GM19023 (cell line): ENCODE results near the gene BCKDHA.
"Not testable (repeated sequence)": the region's sequence is repeated elsewhere in the genome, so short reads cannot be mapped to it uniquely, and the experiment has no call there.

Source experiments
- ATAC-seq: cut with Tn5 transposase; IDR thresholded peaks from one replicate; pipeline ENCODE4 v1.9.1; 2021; ENCODE audit warnings: mild to moderate bottlenecking, moderate library complexity; ENCODE audit not compliant: unreplicated experiment

The BCKDHA gene

DNA sequence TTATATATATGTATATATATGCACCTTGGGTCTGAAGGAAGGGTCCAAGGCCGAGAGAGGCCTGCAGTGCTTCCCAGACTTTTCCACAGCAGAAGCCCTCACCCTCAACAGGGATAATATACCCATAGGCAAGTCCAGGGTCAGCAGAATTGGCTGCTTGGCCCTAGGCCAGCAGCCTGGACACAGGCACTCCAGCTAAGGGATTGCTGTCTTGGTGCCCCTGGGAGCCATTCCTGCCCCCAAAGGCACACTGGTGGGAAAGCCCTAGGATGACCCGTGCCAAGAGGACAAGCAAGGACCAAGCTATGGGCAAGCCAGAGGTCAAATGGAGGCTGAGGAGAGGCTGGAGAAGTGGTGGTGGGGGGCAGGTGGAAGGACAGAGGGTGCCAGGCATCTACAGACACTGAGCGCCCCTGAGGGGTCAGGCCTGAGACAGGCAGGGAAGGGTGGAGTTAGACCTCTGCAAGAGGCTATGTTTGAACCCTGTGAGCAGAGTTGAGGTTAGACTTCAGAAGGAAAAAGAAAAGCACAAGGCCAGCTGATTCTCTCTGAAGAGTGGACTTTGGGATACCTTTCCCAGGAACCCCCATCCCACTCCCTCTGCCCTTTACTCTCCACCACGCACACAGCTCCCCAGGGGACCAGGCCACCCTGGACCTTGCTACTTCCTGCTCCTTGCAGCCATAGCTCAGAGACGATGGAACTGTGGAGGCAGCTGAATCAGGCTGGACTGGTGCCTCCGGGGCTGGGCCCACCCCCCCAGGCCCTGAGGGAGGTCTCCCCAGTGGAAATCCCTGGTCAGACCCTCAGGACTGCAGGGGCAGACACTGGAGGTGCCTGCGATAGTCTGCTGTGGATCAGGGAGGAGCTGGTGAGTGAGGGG lies 45.1 kb downstream of the BCKDHA start, which contains the start of gene ERICH4:
ERICH4 (plus strand) TSS at position 684 of the 883 bp plus-strand sequence; CDS start at position 698, 14 bp downstream.
- ATAC-seq = no peak

DNA sequence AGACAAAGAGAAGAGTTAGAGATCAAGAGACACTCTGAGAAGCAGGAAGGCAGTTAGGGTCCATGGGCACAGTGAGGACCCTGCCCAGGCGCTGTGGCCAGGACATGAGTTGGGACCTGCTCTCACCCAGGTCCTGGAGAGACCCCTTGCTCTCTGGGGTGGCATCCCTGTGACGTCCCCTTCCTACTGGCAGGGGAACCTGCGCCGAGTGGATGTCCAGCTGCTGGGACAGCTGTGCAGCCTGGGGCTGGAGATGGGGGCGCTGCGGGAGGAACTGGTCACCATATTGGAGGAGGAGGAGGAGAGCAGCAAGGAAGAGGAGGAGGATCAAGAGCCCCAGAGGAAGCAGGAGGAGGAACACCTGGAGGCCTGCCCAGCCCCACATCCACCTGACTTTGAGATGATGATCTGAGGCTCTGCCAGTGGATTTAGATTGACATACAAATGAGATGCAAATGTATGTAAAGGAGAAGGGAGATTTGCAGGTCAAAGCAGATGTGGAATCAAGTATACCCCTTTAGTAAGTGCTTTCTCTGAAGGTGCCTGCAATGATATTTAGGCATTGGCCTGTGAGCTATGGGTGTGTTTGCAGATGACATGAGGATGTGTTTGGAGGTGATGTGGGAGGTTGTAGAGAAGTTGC lies 46.3 kb downstream of the BCKDHA start:
- ATAC-seq = no peak

DNA sequence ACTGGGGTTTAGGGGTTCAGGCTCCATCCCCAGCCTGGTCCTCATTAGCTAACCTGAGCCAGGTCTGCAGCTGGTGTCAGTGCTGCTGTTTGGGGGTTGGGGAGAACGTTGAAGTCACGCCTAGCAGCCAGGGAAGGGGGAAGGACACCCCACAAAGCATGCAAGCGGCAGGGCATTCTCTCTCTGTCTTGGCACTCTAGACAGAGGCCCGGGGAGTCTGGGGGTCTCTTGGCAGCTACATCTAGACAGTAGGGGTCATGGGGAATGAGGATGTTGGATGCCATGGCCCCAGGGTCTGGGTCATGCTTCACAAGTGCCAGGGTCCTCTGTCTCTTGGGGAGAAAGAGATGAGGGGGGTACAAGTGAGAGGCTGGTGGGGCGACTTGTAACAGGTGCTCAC lies 48.0 kb downstream of the BCKDHA start:
- ATAC-seq = no peak

DNA sequence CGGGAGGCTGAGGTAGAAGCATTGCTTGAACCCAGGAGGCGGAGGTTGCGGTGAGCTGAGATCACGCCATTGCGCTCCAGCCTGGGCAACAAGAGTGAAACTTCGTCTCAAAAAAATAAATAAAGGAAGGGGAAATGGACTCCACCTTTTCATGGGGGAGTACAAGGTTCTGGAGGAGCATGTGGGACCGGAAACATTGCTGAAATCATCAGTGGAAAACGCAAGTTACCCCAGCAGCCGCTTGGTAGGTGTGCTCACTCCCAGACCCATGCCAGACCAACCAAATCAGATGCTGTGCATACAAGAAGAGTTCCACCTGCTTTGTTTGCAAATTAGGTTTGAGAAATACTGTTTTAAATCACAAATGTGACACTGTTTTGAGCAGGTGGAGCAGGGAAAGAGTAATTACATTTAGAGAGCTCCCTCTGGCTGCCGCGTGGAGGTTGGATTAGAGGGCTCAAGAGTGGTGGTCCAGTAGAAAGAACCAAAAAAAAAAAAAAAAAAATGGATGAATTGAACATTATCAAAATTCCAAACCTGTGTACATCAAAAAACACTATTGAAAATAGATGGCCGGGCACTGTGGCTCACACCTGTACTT lies 50.2 kb downstream of the BCKDHA start:
- no peak for ATAC-seq

DNA sequence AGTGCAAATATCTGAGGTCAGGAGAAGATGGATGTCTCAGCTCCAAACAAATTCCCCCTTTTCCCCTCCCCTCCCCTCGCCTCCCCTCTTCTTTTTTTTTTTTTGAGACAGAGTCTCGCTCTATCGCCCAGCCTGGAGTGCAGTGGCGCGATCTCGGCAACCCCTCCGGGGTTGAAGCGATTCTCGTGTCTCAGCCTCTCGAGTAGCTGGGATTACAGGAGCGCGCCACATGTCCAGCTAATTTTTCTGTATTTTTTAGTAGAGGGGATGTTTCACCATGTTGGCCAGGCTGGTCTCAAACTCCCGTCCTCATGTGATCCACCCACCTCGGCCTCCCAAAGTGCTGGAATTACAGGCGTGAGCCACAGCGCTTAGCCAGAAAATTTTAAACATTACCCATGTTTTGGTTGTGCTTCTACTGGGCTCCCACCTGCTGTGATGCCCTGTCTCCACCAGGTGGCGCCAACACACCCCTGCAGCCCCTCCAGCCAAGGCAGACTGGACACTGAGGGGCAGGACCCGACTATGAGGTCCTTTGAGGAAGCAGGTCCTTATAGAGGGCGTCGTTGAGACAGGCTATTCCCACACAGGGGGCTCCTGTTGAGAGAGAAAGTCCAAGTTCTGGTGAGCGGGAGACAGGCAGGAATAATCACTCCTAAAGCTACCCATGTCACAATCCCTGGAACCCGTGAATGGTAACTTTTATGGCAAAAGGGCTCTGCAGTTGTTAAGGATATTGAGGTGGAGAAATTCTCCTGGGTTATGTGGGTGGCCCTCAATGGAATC lies 51.7 kb downstream of the BCKDHA start:
- no peak for ATAC-seq

DNA sequence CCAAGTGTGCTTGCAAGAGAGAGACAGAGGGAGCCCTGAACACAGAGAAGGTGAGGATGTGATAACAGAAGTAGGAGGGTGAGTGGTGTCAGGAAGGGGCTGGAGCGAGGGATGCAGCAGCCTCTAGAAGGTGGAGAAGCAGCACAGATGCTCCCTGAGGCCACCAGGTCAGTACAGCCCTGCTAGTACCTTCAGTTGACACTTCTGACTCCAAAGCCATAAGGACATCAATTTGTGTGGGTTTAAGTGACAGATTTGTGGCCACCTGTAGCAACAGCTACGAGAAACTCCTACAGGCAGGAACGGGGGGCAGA lies 52.2 kb downstream of the BCKDHA start:
- no peak for ATAC-seq

DNA sequence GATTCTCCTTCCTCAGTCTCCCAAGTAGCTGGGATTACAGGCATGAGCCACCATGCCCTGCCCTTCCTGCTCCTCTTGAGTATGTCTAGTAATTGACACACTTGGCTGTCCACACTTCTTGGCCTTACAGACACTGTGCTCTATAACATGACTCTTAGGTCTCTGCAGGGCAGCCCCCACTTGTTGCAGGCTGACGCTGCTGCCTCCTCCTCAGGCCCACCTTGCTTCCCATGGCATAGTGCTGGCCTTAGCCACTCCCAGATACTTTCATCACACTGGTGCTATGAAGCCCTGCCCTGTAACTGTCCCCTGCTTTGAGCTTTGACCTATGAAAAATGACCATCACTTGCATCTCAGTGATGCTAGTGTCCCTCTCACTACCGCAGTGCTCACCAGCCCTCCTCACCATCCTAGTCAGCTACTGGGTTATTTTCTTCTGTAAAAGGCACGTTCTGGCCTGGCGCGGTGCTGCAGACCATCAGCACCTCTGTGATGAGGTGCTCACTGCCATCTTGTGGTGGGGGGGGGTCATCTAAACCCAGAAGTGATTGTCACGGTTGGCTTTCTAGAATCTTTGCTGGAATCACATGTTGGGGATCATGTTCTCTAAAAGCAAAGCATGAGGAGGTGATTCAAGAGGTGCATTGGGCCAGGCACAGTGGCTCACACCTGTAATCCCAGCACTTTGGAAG lies 55.1 kb downstream of the BCKDHA start:
- ATAC-seq = no peak

DNA sequence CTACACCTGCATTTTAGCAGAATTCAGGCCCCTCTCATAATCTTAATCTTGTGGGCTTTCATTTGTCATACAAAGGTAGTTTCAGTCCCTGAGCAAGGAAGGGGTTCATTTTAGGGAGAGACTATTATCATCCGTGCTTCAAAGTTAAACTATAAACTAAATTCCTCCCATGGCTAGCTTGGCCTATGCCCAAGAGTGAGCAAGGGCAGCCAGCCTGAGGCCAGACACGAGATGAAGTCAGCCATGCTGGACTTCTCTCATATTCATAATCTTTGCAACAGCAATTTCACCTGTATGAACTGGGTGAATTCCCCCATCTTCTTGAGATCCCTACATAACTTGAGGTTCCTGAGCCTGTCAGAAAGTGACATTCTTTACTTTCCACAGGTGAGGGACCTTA lies 58.3 kb downstream of the BCKDHA start:
- no peak for ATAC-seq

DNA sequence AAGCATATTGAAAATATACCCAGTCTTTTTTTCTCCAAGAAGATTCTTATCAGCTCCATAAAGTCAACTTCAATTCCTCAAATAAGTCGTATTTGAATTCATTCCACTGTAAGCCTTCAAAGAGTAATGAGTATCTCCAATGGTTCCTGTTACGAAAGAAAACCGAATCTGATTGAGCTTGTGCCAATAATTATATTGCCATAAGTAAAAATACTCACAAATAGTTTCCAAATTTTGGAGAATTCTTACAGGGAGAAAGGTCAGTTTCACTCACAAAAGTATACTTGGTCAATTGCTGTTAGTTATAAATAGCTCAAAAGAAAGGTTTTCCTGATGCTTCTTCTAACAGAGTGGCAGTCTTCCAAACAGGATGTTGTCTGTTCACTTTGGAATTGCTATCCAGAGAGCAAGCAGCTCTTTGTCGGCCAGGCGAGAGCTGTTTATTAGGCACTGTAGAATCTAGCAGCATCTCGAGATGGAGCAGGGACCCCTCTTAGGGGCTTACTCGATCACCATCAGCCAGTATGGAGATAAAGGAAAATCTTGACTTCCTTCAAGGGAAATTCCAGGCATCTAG lies 58.8 kb downstream of the BCKDHA start:
- no peak for ATAC-seq

DNA sequence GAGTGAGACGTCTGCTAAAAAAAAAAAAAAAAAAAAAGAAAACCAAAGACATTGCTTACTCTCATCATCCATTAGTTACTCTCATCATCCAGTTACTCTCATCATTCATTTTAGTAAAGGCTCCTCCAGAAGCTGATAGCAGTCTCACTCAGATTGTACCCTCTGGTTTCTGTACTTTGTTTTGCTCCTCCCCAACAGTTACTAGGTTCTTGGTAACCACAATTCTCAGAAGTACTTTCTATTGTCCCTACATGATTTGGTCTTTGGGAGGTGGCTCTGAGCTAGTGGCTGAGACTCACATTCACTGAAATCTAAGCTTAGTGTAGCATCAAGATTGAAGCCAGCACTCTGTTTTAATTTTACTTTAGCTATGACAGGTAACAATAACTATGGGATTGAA lies 59.6 kb downstream of the BCKDHA start:
- peak; percentile 64 for ATAC-seq

DNA sequence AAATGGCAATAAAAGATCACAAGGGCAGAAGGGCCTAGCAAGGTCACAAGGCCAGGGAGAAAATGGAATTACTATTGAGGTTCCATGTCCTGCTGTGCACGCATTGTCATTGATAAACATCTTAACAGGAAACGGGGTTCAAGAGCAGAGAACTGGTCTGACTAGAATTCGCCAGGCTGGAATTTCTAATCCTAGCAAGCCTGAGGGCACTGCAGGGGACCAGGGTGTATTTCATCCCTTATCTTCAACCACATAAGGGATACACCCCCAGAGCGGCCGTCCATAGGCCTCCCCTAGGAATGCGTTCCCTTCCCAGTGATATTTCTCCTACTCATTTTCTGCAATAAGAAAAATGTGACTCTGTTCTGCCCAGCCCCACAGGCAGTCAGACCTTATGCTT lies 64.9 kb downstream of the BCKDHA start:
- ATAC-seq = no peak

DNA sequence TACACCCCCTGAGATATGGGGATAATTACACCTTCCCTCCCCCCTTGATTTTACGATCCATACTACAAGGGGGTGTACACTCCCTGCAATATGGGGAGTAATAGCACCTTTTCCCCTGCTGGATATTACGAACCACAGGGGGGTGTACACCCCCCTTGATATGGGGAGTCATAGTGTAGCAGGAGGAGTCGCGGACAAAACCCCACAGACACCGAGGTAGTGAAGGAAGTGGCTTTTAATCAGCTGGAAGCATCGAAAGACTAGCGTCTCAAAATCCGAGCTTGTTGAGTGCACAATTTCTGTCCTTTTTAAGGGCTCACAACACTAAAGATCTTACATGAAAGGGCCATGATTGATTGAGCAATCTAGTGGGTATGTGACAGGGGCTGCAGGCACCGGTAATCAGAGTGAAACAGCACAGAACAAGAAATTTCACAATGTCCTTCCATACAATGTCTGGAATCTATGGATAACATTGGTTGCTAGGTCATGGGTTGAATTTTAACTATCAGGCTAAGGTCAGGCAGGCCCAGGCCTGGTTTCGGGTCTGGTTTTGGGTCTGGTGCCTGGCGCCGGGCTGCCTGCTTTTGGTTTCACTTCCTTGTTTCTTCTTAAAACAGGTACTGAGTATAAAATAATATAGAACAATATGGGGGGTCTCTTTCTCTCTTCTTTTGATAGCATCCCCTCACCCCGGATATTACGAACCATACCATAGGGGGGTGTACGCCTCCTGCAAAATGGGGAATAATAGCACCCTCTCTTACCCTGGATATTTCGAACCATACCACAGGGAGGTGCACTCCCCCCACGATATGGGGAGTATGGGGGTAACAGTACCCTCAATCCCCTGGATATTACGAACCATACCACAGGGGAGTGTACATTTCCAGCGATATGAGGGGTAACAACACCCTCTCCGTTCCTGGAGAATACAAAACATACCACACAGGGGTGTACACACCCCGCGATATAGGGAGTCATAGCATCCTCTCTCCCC lies 65.9 kb downstream of the BCKDHA start:
- not testable (repeated sequence) for ATAC-seq
